CD4-positive, alpha-beta memory T cell (primary cell): ENCODE data around the gene XCL1. TPM values are rescaled to one million over a fixed set of nuclear protein-coding genes. Genes with fewer than 3 reads are reported as not detected.
A peak's percentile ranks its signal among the peaks of the same experiment; 100 is the strongest.
"Not testable (repeated sequence)": the region's sequence is repeated elsewhere in the genome, so short reads cannot be mapped to it uniquely, and the experiment has no call there.

Source experiments
- CTCF ChIA-PET: fragments of 350-600 bp; sonication (Branson Sonifier 250); formaldehyde crosslinking; loops from one replicate; lab custom pipeline; 2021; ENCODE audit warnings: inconsistent platforms; ENCODE audit not compliant: partially characterized antibody; lab: Charles Lee
- POLR2A ChIA-PET: fragments of 350-600 bp; sonication (Branson Sonifier 250); formaldehyde crosslinking; loops from one replicate; lab custom pipeline; 2021; ENCODE audit not compliant: partially characterized antibody; lab: Charles Lee
- DNase-seq, 5 donors: peaks; one replicate each; pipeline versions ENCODE4 v3.0.0 to v3.0.0-alpha.2; 2020 to 2022; ENCODE audit warnings: mixed read lengths in 1 of 5
- H3K27ac ChIP-seq: one replicate; pipeline ENCODE4 v1.7.0; 2013; ENCODE audit warnings: low read depth, low read length
- H3K27me3 ChIP-seq: 2 replicates; pipeline ENCODE4 v1.7.0; 2013; ENCODE audit warnings: mild to moderate bottlenecking, low read length, moderate library complexity; ENCODE audit not compliant: insufficient read depth
- H3K36me3 ChIP-seq: 2 replicates; pipeline ENCODE4 v1.7.0; 2013; ENCODE audit warnings: mild to moderate bottlenecking, low read length, moderate library complexity; ENCODE audit not compliant: insufficient read depth
- H3K4me1 ChIP-seq: 2 replicates; pipeline ENCODE4 v1.7.0; 2013; ENCODE audit warnings: mild to moderate bottlenecking, low read length, moderate library complexity; ENCODE audit not compliant: insufficient read depth
- H3K4me3 ChIP-seq, 2 donors: one replicate each; pipeline ENCODE4 v1.7.0; 2013; ENCODE audit warnings: low read length in 2 of 2, mild to moderate bottlenecking in 1 of 2
- H3K9me3 ChIP-seq, 2 donors: one replicate each; pipeline ENCODE4 v1.7.0; 2013; ENCODE audit warnings: low read length in 2 of 2, control low read depth in 1 of 2; ENCODE audit not compliant: control insufficient read depth in 1 of 2
- H3K27ac Mint-ChIP-seq, 7 donors: one replicate each; pipeline ENCODE4 v1.8.0; 2020 to 2021; ENCODE audit warnings: mixed read lengths in 7 of 7, mild to moderate bottlenecking in 6 of 7, inconsistent platforms in 3 of 7, moderate library complexity in 3 of 7
- H3K27me3 Mint-ChIP-seq, 2 donors: one replicate each; pipeline ENCODE4 v1.8.0; 2020 to 2021; ENCODE audit warnings: mixed read lengths in 2 of 2
- H3K36me3 Mint-ChIP-seq, 2 donors: one replicate each; pipeline ENCODE4 v1.8.0; 2020 to 2021; ENCODE audit warnings: mixed read lengths in 2 of 2, inconsistent platforms in 1 of 2, mild to moderate bottlenecking in 1 of 2
- H3K4me1 Mint-ChIP-seq, 4 donors: one replicate each; pipeline ENCODE4 v1.8.0; 2020 to 2021; ENCODE audit warnings: mixed read lengths in 4 of 4, mild to moderate bottlenecking in 1 of 4
- H3K4me3 Mint-ChIP-seq, 8 donors: one replicate each; pipeline ENCODE4 v1.8.0; 2020 to 2021; ENCODE audit warnings: mixed read lengths in 8 of 8, mild to moderate bottlenecking in 7 of 8, moderate library complexity in 6 of 8, inconsistent platforms in 3 of 8
- H3K9me3 Mint-ChIP-seq, 8 donors: one replicate each; pipeline ENCODE4 v1.8.0; 2020 to 2021; ENCODE audit warnings: mixed read lengths in 8 of 8, mild to moderate bottlenecking in 5 of 8, inconsistent platforms in 3 of 8, moderate library complexity in 1 of 8
- intact Hi-C: fragments of 100-400 bp; cut with micrococcal nuclease; formaldehyde crosslinking; loops from one replicate; pipeline ENCODE4 v1.15.1; 2023
- polyA plus RNA-seq, 2 donors: library from polyadenylated mRNA; unstranded; fragments of 300-500 nt; fragmentation: Illumina TruSeq; gene quantifications; one replicate each; pipeline ENCODE4 v1.2.3, GENCODE V29; 2021
- total RNA-seq, 2 experiments: library from RNA; stranded (reverse); gene quantifications; one replicate each; pipeline ENCODE4 v1.2.3, GENCODE V29; 2021

XCL1 gene
- total and polyA plus RNA-seq, 4 experiments from 2014 or later, result 0.19 to 1.1 (median 0.60) TPM

DNA sequence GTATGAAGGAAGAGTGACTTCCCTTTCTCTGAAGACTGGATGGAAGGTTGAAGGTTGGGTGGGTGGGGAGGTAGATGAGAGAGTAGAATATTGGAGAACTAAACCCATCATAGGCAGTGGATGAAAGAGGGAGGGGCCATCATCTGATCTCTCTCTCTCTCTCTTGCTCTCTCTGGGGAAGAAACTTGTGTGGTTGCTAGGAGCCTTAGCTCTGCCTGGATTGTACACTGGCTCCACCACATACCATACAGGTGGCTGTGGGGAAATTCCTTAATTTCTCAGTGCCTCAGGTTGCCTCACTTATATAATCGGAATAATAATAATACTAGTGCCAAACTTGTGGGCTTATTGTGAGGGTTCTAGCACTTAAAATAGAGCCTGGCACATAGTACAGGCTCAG lies 9.5 kb downstream of the XCL1 start:
- H3K27ac Mint-ChIP-seq, result no peak overlapping the region
- Histone ChIP-seq H3K27ac (no peak overlapping the region), H3K9me3 (no peaks in the 10 kb centered on the region), H3K27me3 (no peaks in the 10 kb centered on the region), H3K4me1 (no peaks in the 10 kb centered on the region), H3K36me3 (no peaks in the 10 kb centered on the region), H3K4me3 (no peak overlapping the region)
- no peaks in the 10 kb centered on the region for H3K27me3 Mint-ChIP-seq
- ChIA-PET POLR2A (no interaction called here), CTCF (interaction anchor here (1.4 kb wide), 1 partner anchor 18 kb away, joined by 6 read pairs; no protein-coding TSS in a partner anchor)
- intact Hi-C loops, result no loop called here
- DNase-seq, result no peak
- peaks cover 0 to 3% (median 0%) of the 10 kb centered on the region in 8 donors for H3K9me3 Mint-ChIP-seq
- H3K4me3 Mint-ChIP-seq, result no peak overlapping the region
- H3K36me3 Mint-ChIP-seq, result no peaks in the 10 kb centered on the region
- no peaks in the 10 kb centered on the region for H3K4me1 Mint-ChIP-seq

DNA sequence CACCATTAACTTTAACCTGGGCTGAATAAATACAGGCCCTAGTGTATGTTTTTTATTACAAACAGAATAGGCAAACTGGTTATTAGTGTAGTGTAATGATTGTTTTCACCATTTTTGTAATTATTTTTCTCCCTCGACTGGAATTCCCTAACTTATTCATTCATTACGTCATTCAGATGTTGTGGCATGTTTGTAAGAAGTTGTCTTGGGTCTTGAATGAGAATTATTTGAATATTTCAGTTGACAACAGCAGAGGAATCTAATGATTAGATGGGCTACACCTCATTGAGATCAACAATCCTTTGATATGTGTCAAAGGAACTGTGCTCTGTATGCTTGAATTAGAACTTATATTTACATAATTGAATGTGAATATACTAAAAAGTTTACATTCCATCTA lies 12.8 kb downstream of the XCL1 start:
- DNase-seq, result no peak
- Histone ChIP-seq H3K4me3 (no peak overlapping the region), H3K27ac (no peak overlapping the region), H3K36me3 (no peaks in the 10 kb centered on the region), H3K9me3 (no peaks in the 10 kb centered on the region), H3K4me1 (no peaks in the 10 kb centered on the region), H3K27me3 (no peaks in the 10 kb centered on the region)
- Mint-ChIP-seq H3K4me1 (no peaks in the 10 kb centered on the region), H3K9me3 (peaks cover 0 to 3% (median 0%) of the 10 kb centered on the region in 8 donors), H3K27ac (no peak overlapping the region), H3K27me3 (no peaks in the 10 kb centered on the region), H3K36me3 (no peaks in the 10 kb centered on the region), H3K4me3 (no peak overlapping the region)
- intact Hi-C loops, result no loop called here
- POLR2A ChIA-PET, result no interaction called here
- CTCF ChIA-PET, result no interaction called here

DNA sequence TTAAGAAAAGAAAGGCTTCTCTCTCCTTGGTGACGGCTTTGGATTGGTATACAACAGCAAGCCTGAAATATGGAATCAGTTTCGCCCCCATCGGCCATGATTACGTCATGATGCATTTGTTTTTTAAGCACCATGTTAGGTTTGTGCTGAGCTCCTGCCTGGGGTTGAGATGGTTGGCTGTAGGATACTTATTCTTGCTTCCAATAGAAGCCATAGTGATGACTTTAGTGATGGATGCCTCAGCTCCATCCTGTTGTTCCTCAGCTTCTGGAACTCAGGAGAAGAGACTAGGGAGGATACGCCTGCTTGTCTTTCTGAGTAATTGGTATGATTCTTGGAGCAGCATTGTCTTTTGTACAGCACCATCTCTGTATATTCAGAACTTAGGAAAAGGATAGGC lies 14.7 kb downstream of the XCL1 start:
- CTCF ChIA-PET, result interaction anchor here (0.8 kb wide), 1 partner anchor 248 kb away, joined by 3 read pairs; no protein-coding TSS in a partner anchor
- intact Hi-C loops, result no loop called here
- H3K4me1 Mint-ChIP-seq, result no peaks in the 10 kb centered on the region

DNA sequence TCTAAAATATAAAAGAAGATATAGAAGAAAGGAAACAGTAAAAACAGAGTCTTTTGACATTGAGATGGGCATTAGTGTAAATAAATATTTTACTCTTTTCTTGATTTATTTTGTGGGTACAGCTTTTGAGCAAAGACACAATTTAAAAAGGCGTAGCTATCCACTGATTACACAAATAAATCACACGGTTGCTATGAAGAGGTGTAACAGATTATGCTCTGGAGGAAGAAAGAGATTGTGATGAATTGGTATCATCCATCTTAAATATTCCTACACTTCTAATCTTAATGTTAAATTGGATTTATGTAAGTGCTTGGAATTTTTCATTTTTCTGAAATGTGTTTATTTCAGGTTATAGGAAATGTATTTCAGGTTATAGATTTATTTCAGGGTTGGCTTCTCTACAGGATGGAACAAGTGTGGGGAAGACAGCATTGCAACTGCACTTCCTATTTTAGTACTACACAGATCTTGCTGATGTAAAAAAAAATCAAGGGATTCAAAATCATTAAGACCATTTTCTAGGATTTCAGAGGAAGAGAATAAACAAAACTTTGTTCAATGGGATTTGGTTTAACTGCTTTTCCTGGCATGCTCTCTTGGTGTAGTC lies 15.3 kb downstream of the XCL1 start:
- H3K9me3 ChIP-seq, result no peaks in the 10 kb centered on the region
- intact Hi-C loops, result no loop called here
- H3K36me3 Mint-ChIP-seq, result no peaks in the 10 kb centered on the region
- H3K4me3 ChIP-seq, result no peak overlapping the region
- POLR2A ChIA-PET, result no interaction called here
- DNase-seq, result no peak
- H3K27ac Mint-ChIP-seq, result no peak overlapping the region
- H3K27ac ChIP-seq, result no peak overlapping the region
- H3K4me1 Mint-ChIP-seq, result no peaks in the 10 kb centered on the region
- CTCF ChIA-PET, result interaction anchor here (0.8 kb wide), 1 partner anchor 249 kb away, joined by 3 read pairs; no protein-coding TSS in a partner anchor
- no peak overlapping the region for H3K4me3 Mint-ChIP-seq
- peaks cover 0 to under 1% of the 10 kb centered on the region in 2 donors for H3K27me3 Mint-ChIP-seq
- peaks cover 0 to 3% (median under 1%) of the 10 kb centered on the region in 8 donors for H3K9me3 Mint-ChIP-seq
- no peaks in the 10 kb centered on the region for H3K4me1 ChIP-seq
- no peaks in the 10 kb centered on the region for H3K27me3 ChIP-seq
- no peaks in the 10 kb centered on the region for H3K36me3 ChIP-seq

More for the DNA sequence above, 14.7 kb downstream of the XCL1 start:
- POLR2A ChIA-PET, result no interaction called here
- no peak overlapping the region for H3K4me3 Mint-ChIP-seq
- Histone ChIP-seq H3K4me3 (no peak overlapping the region), H3K36me3 (no peaks in the 10 kb centered on the region), H3K9me3 (no peaks in the 10 kb centered on the region), H3K27ac (no peak overlapping the region), H3K4me1 (no peaks in the 10 kb centered on the region), H3K27me3 (no peaks in the 10 kb centered on the region)
- no peaks in the 10 kb centered on the region for H3K36me3 Mint-ChIP-seq
- H3K27me3 Mint-ChIP-seq, result no peaks in the 10 kb centered on the region
- no peak overlapping the region for H3K27ac Mint-ChIP-seq
- DNase-seq, result no peak
- peaks cover 0 to 3% (median under 1%) of the 10 kb centered on the region in 8 donors for H3K9me3 Mint-ChIP-seq

DNA sequence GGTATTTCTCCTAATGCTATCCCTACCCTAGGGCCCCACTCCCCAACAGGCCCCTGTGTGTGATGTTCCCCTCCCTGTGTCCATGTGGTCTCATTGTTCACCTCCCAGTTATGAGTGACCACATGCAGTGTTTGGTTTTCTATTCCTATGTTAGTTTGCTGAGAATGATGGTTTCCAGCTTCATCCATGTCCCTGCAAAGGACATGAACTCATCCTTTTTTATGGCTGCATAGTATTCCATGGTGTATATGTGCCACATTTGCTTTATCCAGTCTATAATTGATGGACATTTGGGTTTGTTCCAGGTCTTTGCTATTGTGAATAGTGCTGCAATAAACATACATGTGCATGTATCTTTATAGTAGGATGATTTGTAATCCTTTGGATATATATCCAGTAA lies 19.0 kb downstream of the XCL1 start:
- H3K27me3 ChIP-seq, H3K36me3 ChIP-seq, H3K4me1 ChIP-seq, H3K9me3 Mint-ChIP-seq, intact Hi-C loops, H3K4me3 Mint-ChIP-seq, H3K4me3 ChIP-seq, H3K9me3 ChIP-seq, H3K4me1 Mint-ChIP-seq, H3K36me3 Mint-ChIP-seq, H3K27ac ChIP-seq, POLR2A ChIA-PET, H3K27ac Mint-ChIP-seq, H3K27me3 Mint-ChIP-seq, DNase-seq: not testable (repeated sequence)
- CTCF ChIA-PET, result interaction anchor here (1.4 kb wide), 1 partner anchor 8 kb away, joined by 4 read pairs; no protein-coding TSS in a partner anchor

DNA sequence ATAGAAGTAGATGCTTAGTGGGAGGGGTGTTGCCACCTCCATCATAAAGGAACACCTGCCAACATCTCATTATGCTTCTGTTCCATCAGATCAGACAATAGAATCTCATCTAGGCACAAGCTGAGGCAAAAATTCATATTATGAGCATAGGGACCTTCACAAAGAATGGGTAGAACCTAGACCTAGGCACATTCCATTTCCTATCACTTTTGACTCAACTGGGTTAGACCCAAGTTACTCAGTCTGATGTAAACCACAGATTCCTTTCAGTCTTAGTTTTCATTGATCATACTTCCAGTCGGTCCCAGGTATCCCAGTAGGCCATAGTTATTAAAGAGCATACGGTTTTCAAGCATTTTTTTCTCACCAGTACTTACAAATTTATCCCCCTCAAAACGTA lies 21.7 kb downstream of the XCL1 start:
- Mint-ChIP-seq H3K27me3 (peaks cover 3% of the 10 kb centered on the region in 2 donors), H3K4me3 (no peak overlapping the region), H3K36me3 (no peaks in the 10 kb centered on the region), H3K9me3 (peaks cover 0 to 2% (median 0%) of the 10 kb centered on the region in 8 donors), H3K27ac (peak overlapping the region in 1 of 7 donors; percentile 23), H3K4me1 (no peaks in the 10 kb centered on the region)
- Histone ChIP-seq H3K9me3 (no peaks in the 10 kb centered on the region), H3K27me3 (no peaks in the 10 kb centered on the region), H3K4me1 (no peaks in the 10 kb centered on the region), H3K4me3 (no peak overlapping the region), H3K36me3 (no peaks in the 10 kb centered on the region), H3K27ac (no peak overlapping the region)
- intact Hi-C loops, result no loop called here
- POLR2A ChIA-PET, result no interaction called here
- CTCF ChIA-PET, result no interaction called here
- DNase-seq, result no peak

DNA sequence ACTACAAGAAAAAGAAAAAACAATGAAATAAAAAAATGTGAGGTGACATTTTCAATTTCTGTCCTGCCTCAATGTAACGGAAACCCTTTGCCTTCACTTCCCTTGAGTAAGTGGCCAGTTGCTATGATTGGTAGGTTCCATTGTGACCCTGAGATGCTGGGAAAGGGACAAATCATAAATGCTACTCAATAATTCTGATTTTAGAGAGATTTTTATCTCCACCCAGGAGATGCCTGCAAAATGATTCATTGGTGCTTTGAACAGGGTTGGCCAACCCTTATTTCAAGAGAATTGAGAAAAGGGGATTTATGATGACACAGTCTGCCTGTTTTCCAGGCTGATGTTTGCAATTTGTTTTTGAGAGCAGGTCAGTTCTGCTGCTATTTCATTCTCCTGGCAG lies 22.5 kb downstream of the XCL1 start:
- intact Hi-C loops, result no loop called here
- H3K27ac ChIP-seq, result no peak overlapping the region
- no peak overlapping the region for H3K27ac Mint-ChIP-seq
- H3K4me1 ChIP-seq, result no peaks in the 10 kb centered on the region
- DNase-seq, result no peak
- peaks cover 0 to 2% (median 0%) of the 10 kb centered on the region in 8 donors for H3K9me3 Mint-ChIP-seq
- H3K4me3 Mint-ChIP-seq, result no peak overlapping the region
- H3K4me3 ChIP-seq, result no peak overlapping the region
- POLR2A ChIA-PET, result no interaction called here
- peaks cover 3% of the 10 kb centered on the region in 2 donors for H3K27me3 Mint-ChIP-seq
- H3K9me3 ChIP-seq, result no peaks in the 10 kb centered on the region
- CTCF ChIA-PET, result interaction anchor here (1.1 to 1.2 kb wide), 2 partner anchors 11 to 159 kb away, joined by 3 read pairs; no protein-coding TSS in a partner anchor
- no peaks in the 10 kb centered on the region for H3K36me3 Mint-ChIP-seq
- H3K36me3 ChIP-seq, result no peaks in the 10 kb centered on the region
- H3K27me3 ChIP-seq, result no peaks in the 10 kb centered on the region
- no peaks in the 10 kb centered on the region for H3K4me1 Mint-ChIP-seq
